Fibroblast of villous mesenchyme (primary cell): ENCODE data around the gene TP53I11. TPM values are rescaled to one million over a fixed set of nuclear protein-coding genes. Genes with fewer than 3 reads are reported as not detected.

ENCODE experiments used
- DNase-seq: peaks from one replicate; pipeline ENCODE4 v3.0.0-alpha.2; 2010; ENCODE audit warnings: low read depth
- H3K4me3 ChIP-seq: 2 replicates; pipeline ENCODE4 v1.5.1; 2011; ENCODE audit warnings: low read depth, mild to moderate bottlenecking, low read length
- total RNA-seq: library from RNA; depleted of rRNA; stranded (reverse); fragments of >200 nt; gene quantifications from 2 replicates; pipeline ENCODE4 v1.2.3, GENCODE V29; 2012
- TF ChIP-seq, protein P1 (sequence below): IDR thresholded peaks from 2 replicates; pipeline ENCODE4 v1.5.1; 2012; ENCODE audit warnings: low read depth, mild to moderate bottlenecking, low read length; ENCODE audit not compliant: insufficient read depth

TP53I11 gene
- total RNA-seq, 1 donor: 38.4 TPM

DNA sequence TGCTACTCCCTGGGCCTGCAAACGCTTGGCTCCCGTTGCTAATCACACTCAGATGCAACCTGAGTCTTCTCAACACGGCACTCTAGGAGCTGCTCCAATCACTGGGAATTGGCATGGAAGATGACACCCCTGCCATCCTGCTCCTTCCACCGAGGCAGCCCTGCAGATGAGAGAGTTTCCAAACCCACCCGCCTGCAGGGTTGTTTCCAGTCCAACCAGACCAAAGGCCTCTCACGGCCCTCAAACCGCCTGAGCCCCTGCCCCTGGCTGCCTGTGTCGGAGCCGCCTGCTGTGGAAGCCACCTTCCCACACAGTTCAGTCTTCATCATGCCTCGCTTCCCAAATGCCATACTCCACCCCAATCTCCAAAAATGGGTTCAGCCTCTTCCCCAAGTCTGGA, 36.8 kb upstream of the TP53I11 start:
- H3K4me3 ChIP-seq: no peak overlapping the region
- DNase-seq: no peak
- TF ChIP-seq, protein P1, sequence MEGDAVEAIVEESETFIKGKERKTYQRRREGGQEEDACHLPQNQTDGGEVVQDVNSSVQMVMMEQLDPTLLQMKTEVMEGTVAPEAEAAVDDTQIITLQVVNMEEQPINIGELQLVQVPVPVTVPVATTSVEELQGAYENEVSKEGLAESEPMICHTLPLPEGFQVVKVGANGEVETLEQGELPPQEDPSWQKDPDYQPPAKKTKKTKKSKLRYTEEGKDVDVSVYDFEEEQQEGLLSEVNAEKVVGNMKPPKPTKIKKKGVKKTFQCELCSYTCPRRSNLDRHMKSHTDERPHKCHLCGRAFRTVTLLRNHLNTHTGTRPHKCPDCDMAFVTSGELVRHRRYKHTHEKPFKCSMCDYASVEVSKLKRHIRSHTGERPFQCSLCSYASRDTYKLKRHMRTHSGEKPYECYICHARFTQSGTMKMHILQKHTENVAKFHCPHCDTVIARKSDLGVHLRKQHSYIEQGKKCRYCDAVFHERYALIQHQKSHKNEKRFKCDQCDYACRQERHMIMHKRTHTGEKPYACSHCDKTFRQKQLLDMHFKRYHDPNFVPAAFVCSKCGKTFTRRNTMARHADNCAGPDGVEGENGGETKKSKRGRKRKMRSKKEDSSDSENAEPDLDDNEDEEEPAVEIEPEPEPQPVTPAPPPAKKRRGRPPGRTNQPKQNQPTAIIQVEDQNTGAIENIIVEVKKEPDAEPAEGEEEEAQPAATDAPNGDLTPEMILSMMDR: no peak

DNA sequence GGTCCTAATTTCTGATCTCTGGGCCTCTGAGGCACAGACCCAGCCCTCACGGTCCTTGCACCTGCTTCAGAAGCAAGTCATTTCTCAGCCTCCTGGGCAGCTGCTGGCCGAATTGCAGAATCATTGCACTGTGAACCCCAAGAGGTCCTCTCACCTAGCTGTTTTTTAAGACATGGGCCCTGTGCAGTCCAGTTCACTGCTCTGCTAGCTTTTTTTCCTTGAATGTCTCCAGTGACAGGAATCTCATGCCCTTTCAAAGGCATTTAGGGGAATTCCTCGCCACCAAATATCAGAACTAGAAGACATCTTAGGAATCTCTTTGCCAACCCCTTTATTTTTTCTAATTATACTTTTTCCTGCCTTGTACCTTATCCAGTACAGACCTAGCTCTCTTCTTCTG, 35.6 kb upstream of the TP53I11 start:
- no peak for DNase-seq
- no peak overlapping the region for H3K4me3 ChIP-seq
- TF ChIP-seq, protein P1: no peak

DNA sequence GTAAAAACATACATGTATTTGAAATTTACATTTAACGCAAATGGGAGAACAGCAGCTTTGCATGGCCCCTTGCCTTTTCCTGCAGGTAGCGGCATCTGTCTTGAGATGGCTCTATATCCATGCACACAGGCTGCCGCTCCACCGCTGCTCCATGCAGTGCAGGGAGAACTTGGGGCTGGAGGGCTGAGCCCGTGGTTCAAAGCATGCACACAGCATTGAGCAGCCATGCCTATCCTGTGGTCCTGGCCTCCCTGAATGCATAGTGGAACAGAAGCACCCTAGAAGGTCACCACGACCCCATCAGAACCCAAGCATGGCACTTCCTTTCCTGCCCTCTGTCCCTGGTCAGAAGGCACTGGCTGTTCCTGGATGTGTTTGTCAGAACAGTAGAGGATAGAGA, 35.0 kb upstream of the TP53I11 start:
- DNase-seq: no peak
- TF ChIP-seq, protein P1: no peak
- H3K4me3 ChIP-seq: no peak overlapping the region

DNA sequence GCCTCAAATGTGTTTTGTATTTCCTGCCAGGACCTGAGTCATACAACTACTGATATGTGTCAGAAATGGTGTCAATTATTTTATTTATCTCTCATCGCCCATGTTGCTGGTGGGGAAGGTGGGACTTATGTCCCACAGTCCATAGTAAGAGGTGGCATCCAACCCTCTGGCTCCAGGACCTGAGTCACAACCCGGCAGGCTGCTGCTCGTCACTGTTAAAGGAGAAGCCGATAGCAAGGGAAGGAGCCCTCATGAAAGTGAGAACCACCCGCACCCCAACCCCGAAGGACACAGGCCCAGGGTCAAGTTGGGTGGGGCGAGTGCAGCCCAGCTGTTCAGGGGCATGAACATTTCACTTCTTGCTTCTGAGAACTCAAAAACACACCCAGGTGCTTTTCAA, 33.1 kb upstream of the TP53I11 start:
- TF ChIP-seq, protein P1: no peak
- no peak overlapping the region for H3K4me3 ChIP-seq
- no peak for DNase-seq

DNA sequence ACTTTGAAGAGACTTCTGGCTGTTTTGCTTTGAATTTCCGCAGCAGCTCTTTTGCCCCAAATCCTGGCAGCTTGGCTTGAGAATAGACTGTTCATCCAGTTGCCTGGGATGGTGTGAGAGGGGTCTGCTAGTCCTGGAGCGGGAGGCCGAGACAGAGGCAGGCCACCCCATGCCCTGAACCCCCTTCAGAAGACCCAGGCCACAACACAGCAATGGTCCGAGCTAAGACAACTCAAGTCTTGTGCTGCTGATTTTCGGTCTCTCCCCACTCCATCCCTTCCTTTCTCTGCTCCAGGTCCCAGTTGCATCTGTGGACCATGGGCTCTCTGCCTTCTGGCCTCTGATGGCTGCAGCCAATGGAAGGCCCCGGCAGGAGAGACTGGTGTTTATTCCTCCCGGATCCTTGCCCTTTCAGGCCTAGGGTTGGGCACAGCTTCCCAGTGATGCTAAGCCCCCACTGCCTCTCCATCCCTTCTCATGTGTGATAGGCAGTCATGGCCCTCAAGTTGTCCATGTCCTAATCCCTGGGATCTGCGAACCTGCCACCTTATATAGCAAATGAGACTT, 31.9 kb upstream of the TP53I11 start:
- TF ChIP-seq, protein P1: no peak
- H3K4me3 ChIP-seq: no peak overlapping the region
- DNase-seq: no peak

DNA sequence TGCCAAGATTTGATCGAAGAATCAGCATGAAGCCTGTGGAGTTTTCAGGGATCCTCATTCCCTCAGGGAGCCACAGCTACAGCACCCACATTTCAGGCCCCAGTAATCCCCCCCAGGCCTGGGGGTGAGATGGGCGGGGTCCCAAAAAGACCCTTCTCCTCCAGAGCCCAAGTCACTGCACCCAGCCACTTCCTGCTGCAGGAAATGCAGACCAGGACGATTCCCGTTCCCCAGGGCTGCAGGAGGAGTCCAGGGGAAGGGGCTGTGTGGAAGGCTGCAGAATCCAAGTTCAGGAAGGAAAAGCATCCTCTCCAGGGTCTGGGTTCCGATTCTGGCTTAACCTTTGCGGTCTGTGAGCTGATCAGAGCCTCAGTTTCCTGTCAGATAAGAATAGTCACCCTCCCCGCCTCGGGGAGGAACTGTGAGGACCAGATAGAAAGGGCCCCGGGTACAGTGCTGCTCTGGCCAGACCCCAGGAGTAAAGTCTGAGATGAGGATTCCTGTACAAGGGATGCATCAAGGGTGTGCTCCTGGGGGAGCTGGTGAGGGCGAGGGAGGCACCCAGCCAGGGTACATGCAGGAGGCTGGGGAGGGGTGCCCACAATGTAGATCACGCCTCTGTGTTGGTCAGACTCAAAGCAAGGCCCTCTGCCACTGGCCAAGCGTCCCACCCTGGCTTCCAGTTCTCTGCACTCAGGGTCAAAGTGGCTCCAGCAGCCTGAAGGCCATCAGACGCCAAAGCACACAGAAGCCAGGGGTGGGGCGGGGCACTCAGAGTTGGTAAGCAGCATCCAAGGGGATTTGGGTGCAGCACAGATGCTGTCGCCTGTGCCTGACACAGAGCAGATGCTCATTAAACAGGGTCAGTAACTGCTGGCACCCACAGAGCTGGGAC, 30.1 kb upstream of the TP53I11 start:
- H3K4me3 ChIP-seq: no peak overlapping the region
- DNase-seq: no peak

More for the DNA sequence above, 30.1 kb upstream of the TP53I11 start:
- TF ChIP-seq, protein P1: no peak
